Measurements from ENCODE around the gene MBL2. TPM values are rescaled to one million over a fixed set of nuclear protein-coding genes. Genes with fewer than 3 reads are reported as not detected.

The MBL2 gene
- total and polyA plus RNA-seq, 2 of the 8 experiments (the other 6 are each of a cell fraction or from before 2014, with no cell fraction given): not detected

DNA sequence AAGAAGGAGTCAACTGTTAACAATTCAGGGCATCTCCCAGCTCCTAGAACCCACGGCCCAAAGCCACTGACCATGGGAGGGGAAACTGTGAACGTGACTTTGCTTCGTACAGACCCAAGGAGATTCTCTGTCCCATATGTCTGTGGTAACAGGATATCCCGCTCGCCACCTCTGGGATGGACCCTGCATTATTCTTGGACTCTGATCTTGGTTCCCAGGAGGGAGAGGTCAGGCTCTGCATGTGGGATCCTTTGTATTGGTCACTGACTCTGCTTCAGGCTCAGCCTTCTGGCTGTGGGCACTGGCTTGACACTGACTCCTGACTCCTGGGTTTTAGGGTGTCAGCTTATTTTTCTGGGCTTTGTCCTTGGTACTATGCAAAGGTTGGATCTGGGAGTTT, 13.5 kb upstream of the MBL2 start (continued):
- TF ChIP-seq HDAC2 (IDR thresholded peaks at IDR 0.05; ENCODE audit: borderline replicate concordance in 1 of 2, low read depth in 2 of 2, low read length in 2 of 2) (no peak), JUND (IDR thresholded peaks at IDR 0.05; ENCODE audit: low read length) (no peak)
